Nephron progenitor cell (in vitro differentiated cells): ENCODE measurements around the gene PHF19.

Experiments
- DNase-seq: peaks from one replicate; pipeline ENCODE4 v3.0.0; 2021
- H3K27ac Mint-ChIP-seq: 2 replicates; pipeline ENCODE4 v1.8.0; 2021; ENCODE audit warnings: mild to moderate bottlenecking, moderate library complexity, mixed read lengths
- H3K27me3 Mint-ChIP-seq: 2 replicates; pipeline ENCODE4 v1.8.0; 2021; ENCODE audit warnings: mild to moderate bottlenecking, low read depth, mixed read lengths; ENCODE audit not compliant: poor library complexity
- H3K36me3 Mint-ChIP-seq: 2 replicates; pipeline ENCODE4 v1.8.0; 2021; ENCODE audit warnings: low read depth, mixed read lengths
- H3K4me1 Mint-ChIP-seq: 2 replicates; pipeline ENCODE4 v1.8.0; 2021; ENCODE audit warnings: mixed read lengths
- H3K4me3 Mint-ChIP-seq: 2 replicates; pipeline ENCODE4 v1.8.0; 2021; ENCODE audit warnings: mild to moderate bottlenecking, moderate library complexity, mixed read lengths
- H3K9me3 Mint-ChIP-seq: 2 replicates; pipeline ENCODE4 v1.8.0; 2021; ENCODE audit warnings: mild to moderate bottlenecking, moderate library complexity, mixed read lengths
- CTCF ChIP-seq: fragments of 200-600 bp; sonication (generic); IDR thresholded peaks from 2 replicates; pipeline ENCODE4 v1.5.0; 2021; ENCODE audit warnings: antibody characterized with exemption

The PHF19 gene

DNA sequence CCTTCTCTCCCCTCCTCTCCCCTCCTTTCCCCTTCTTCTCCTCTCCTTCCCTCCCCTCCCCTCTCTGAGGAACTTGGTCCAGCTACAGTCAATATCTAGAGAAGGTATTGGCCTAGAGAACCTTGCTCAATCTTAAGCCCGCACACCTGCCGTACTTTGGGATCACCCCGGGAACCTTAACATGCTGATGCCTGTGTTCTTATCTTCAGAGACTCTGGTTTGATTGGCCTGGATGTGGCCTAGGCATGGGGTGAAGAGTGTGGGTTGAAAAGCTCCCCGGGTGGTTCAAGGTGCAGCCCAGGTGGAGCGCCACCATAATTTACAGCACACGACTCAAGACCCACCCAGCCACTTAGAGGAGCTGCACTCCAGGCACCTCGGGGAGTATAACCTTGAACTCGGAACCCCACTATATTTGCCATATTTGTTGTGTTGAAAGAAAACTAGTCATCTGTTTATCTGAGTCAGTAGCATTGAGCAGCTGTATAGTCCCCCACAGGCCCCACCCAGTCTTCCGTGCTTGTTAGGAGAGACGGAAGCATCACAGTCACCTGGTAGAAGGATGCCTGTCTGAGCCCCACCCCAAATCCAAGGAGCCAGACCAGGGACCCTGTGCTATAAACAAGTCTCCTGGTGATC lies 14.4 kb upstream of the PHF19 start:
- Mint-ChIP-seq H3K36me3 (no peaks in the 10 kb centered on the region), H3K9me3 (no peaks in the 10 kb centered on the region), H3K27ac (no peak overlapping the region), H3K4me3 (no peak overlapping the region), H3K4me1 (peaks cover 14% of the 10 kb centered on the region), H3K27me3 (peaks cover 7% of the 10 kb centered on the region)
- TF ChIP-seq CTCF = no peak
- no peak for DNase-seq

GRCh38 chr9:120890320-120891244 lies 13.6 kb upstream of the PHF19 start:
- no peak for TF ChIP-seq CTCF
- H3K9me3 Mint-ChIP-seq = no peaks in the 10 kb centered on the region
- peaks cover 9% of the 10 kb centered on the region for H3K27me3 Mint-ChIP-seq
- H3K27ac Mint-ChIP-seq = no peak overlapping the region
- H3K4me3 Mint-ChIP-seq = no peak overlapping the region
- DNase-seq = no peak
- H3K4me1 Mint-ChIP-seq = peaks cover 22% of the 10 kb centered on the region
- no peaks in the 10 kb centered on the region for H3K36me3 Mint-ChIP-seq

DNA sequence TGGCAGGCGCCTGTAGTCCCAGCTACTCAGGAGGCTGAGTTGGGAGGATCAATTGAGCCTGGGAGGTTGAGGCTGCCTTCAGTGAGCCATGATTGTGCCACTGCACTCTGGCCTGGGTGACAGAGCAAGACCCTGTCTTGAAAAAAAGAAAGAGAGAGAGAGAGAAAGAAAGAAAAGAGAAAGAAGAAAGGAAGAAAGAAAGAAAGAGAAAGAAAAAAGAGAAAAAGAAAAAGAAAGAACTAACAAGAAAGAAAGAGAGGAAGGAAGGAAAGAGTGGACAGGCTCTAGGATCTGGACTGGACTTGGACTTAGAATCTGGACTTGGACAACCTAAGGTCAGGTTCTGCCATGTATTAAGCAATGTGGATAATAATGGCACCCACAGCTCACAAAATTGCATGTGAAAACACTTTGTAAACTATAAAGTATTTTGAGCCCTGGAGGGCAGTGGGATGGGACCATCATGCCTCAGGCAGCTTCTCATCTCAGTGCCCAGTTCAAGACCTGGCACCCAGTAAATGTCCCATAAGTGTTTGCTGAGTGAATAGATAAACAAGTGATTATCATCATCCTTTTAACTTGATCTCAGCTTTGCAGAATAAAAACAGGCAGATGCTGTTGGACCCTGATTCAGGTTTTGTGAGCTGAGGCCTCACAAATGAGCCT lies 12.8 kb upstream of the PHF19 start:
- H3K9me3 Mint-ChIP-seq = no peaks in the 10 kb centered on the region
- no peak overlapping the region for H3K27ac Mint-ChIP-seq
- no peak for DNase-seq
- no peaks in the 10 kb centered on the region for H3K36me3 Mint-ChIP-seq
- no peak overlapping the region for H3K4me3 Mint-ChIP-seq
- TF ChIP-seq CTCF = no peak
- peaks cover 26% of the 10 kb centered on the region for H3K4me1 Mint-ChIP-seq
- peaks cover 4% of the 10 kb centered on the region for H3K27me3 Mint-ChIP-seq

DNA sequence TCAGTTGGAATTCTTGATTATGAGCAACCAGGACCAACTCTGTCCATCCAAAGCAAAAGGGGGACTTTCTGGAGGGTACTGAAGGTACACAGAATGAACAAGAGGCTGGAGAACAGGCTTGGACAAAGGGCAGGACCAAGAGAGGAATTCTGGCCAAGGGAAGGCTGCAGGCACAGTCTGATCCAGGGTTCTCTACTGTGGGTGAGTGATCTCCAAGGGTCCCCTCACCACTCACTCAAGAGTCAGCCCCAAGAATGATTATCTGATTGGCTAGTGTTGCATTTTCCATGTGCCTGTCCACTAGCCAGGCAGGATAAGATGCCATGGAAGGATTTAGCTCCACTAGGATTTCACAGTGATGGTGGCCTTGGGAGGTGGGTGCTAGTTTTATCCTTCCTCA lies 11.6 kb upstream of the PHF19 start:
- Mint-ChIP-seq H3K36me3 (no peaks in the 10 kb centered on the region), H3K9me3 (no peaks in the 10 kb centered on the region), H3K27ac (no peak overlapping the region), H3K4me1 (peaks cover 33% of the 10 kb centered on the region), H3K27me3 (peaks cover 7% of the 10 kb centered on the region), H3K4me3 (no peak overlapping the region)
- DNase-seq = no peak
- TF ChIP-seq CTCF = no peak

DNA sequence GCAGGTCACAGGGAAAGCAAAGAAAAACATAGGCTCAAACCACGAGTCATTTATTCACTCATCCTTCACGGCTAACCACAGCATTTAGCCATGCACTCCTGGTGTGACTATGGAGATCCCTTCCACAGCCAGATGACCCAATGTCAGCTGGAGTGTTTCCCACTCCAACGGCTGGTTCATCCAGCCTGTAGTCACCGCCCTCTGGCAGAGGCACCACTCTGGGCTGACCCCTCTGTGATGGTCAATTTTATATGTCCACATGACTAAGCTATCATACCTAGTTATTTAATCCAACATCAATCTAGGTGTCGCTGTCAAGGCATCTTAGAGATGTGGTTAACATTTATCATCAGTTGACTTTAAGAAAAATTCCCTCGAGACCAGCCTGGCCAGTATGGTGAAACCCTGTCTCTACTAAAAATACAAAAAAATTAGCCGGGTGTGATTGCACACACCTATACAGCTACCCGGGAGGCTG lies 9.5 kb upstream of the PHF19 start:
- peaks cover 38% of the 10 kb centered on the region for H3K4me1 Mint-ChIP-seq
- no peaks in the 10 kb centered on the region for H3K36me3 Mint-ChIP-seq
- peaks cover 8% of the 10 kb centered on the region for H3K27me3 Mint-ChIP-seq
- no peaks in the 10 kb centered on the region for H3K9me3 Mint-ChIP-seq
- no peak overlapping the region for H3K27ac Mint-ChIP-seq
- no peak for DNase-seq
- H3K4me3 Mint-ChIP-seq = no peak overlapping the region
- TF ChIP-seq CTCF = no peak
